Upper lobe of left lung (tissue), 4 donors: ENCODE results near the gene PLEKHA5.

Experiments used
- POLR2AphosphoS5 ChIP-seq, 2 donors: sonication (generic); formaldehyde crosslinking; IDR thresholded peaks; one replicate each; pipeline ENCODE4 v1.5.1; 2017; ENCODE audit warnings: antibody characterized with exemption in 2 of 2
- TF ChIP-seq, protein P1 (sequence below), 6 experiments: fragments of 450-650 bp in 4 of 6; fragments of 200-600 bp in 2 of 6; sonication (generic) in 2 of 6; IDR thresholded peaks; one replicate each; pipeline ENCODE4 v1.5.1; 2016 to 2019; ENCODE audit warnings: antibody characterized with exemption in 6 of 6

DNA sequence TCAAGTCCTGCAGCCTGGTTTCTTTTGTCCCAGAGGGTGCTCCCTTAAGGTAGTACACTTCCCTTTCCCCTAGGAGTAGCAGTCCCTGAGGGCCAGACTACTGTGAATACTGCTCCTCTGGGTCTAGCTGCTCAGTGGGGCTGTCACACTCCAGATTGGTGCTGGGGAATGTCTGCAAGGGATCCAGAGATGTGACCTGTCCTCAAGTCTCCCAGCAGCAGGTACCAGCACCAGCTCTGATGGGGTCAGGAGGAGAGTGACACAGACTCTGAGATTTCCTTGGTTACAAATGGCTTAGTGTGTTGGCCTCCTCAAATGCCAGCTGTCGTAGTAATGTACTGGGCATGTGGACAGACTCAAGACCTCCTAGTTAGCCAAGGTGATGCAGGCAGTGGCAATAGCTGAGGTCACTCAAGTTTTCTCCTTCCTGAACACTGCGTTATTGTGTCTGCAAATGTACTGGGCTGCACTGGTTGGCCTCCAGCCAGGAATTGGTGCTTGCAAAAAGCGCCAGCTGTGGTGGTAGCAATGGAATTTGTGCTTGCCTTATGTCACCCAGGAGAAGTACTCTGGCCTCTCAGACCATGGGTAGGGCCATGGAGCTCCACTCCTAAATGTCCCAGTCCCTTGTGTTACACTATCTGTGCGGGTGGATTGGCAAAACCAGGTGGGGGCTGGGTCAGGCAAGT lies 273.4 kb downstream of the PLEKHA5 start:
- TF ChIP-seq, protein P1, sequence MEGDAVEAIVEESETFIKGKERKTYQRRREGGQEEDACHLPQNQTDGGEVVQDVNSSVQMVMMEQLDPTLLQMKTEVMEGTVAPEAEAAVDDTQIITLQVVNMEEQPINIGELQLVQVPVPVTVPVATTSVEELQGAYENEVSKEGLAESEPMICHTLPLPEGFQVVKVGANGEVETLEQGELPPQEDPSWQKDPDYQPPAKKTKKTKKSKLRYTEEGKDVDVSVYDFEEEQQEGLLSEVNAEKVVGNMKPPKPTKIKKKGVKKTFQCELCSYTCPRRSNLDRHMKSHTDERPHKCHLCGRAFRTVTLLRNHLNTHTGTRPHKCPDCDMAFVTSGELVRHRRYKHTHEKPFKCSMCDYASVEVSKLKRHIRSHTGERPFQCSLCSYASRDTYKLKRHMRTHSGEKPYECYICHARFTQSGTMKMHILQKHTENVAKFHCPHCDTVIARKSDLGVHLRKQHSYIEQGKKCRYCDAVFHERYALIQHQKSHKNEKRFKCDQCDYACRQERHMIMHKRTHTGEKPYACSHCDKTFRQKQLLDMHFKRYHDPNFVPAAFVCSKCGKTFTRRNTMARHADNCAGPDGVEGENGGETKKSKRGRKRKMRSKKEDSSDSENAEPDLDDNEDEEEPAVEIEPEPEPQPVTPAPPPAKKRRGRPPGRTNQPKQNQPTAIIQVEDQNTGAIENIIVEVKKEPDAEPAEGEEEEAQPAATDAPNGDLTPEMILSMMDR (IDR thresholded peaks at IDR 0.05) = no peak
- TF ChIP-seq POLR2AphosphoS5 (IDR thresholded peaks at IDR 0.05) = no peak
